Measurements from ENCODE around the gene PRSS12.

Gene PRSS12

DNA sequence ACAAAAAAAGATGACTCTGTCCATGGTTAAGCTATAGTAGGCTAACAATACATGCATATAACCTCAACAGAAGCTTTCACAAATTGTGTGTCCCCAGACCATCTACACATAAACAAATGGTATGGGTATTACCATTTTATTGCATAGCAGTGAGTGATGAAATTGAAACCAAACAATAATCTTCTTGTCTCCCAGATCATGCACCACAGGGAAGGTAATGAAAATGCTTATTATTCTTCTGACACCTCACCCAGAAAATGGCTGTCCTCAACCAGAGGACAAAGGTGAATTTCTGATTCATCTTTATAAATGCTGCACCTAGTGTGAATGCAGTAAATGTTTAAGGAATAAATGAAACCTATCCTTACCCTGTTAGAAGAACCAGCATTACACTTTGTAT is 8.0 kb downstream of the PRSS12 start:
- POLR2A ChIA-PET = no interaction called here
- CTCF ChIA-PET = interaction anchor here (0.5 kb wide), 1 partner anchor 24 kb away, joined by 3 read pairs; no protein-coding TSS in a partner anchor
- TF ChIP-seq LEF1 (IDR thresholded peaks at IDR 0.05; ENCODE audit: borderline replicate concordance) = no peak
- TF ChIP-seq, protein P1, sequence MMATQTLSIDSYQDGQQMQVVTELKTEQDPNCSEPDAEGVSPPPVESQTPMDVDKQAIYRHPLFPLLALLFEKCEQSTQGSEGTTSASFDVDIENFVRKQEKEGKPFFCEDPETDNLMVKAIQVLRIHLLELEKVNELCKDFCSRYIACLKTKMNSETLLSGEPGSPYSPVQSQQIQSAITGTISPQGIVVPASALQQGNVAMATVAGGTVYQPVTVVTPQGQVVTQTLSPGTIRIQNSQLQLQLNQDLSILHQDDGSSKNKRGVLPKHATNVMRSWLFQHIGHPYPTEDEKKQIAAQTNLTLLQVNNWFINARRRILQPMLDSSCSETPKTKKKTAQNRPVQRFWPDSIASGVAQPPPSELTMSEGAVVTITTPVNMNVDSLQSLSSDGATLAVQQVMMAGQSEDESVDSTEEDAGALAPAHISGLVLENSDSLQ (IDR thresholded peaks at IDR 0.05) = peak; percentile 67
- no peak for TF ChIP-seq FOXK2 (IDR thresholded peaks at IDR 0.05)
- DNase-seq (ENCODE audit: extremely low spot score) = no peak

DNA sequence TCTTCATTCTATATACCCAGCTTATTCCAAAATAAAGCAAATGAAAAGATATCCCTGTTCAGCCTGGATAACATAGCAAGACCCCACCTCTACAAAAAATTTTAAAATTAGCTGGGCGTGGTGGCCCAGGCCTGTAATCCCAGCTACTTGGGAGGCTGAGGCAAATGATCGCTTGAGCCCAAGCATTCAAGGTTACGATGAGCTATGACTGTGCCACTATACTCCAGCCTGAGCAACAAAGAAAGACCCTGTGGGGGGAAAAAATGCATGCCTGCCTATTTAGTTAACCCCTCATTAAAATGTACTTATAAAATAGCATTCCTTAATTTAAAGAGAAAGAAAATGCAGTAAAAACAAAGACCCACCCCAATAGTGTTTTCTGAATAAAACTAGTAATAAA is 9.3 kb downstream of the PRSS12 start:
- CTCF ChIA-PET = interaction anchor here (0.6 to 3.2 kb wide), 3 partner anchors 9 to 369 kb away, joined by 3 to 19 read pairs (median 5); partner anchors contain the start of gene PRSS12
- TF ChIP-seq LEF1 (IDR thresholded peaks at IDR 0.05; ENCODE audit: borderline replicate concordance) (no peak), SP1 (IDR thresholded peaks at IDR 0.05) (no peak), SUZ12 (IDR thresholded peaks at IDR 0.05) (no peak), BHLHE40 (IDR thresholded peaks at IDR 0.05; ENCODE audit: borderline replicate concordance) (no peak), NFRKB (IDR thresholded peaks at IDR 0.05) (no peak), CTBP1 (IDR thresholded peaks at IDR 0.05; ENCODE audit: borderline replicate concordance) (no peak), ELF4 (IDR thresholded peaks at IDR 0.05) (no peak)
- no peak for DNase-seq (ENCODE audit: extremely low spot score)
- POLR2A ChIA-PET = interaction anchor here (0.9 kb wide), 1 partner anchor 10 kb away, joined by 3 read pairs; the partner anchor contains the start of gene PRSS12

- ChIA-PET CTCF (no interaction called here), POLR2A (interaction anchor here (1.0 kb wide), 1 partner anchor 10 kb away, joined by 3 read pairs; no protein-coding TSS in a partner anchor)
- DNase-seq (ENCODE audit: extremely low spot score) = no peak
Measured at GRCh38 chr4:118340109-118340508, 12.7 kb downstream of the PRSS12 start.

DNA sequence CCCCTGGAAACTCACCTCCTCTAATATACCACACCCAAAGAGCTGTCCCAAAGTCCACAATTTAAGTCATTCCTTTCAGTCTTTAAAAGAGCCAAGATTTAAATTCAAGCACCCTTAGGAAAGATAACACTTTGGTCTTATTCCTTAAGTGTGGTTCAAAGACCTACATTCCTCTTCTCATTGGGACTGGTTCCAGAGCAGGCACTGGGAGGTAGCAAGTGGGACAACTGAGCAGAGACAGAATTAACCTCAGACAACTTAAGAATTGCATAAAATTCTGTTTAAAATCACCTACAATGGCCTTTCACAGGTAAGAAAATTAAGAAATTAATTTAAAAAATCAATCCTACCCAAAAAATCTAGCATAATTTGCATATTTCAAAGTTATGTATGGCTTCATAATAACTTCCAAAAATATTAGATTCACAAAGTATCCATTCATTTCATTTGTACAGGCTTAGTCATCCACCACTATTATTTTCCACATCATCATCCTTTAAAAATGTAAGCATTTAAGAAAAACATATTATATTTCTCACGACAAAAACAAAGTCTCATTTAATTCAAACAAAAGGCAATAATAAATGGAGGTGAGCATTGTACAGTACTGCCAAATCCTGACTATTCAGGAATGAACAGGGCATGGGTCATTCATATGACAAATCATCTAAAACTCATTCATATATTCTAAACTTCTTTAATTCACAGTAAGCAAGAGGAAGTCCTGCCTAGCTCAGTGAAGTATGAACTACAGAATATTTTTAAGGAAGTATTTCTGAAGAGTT is 13.6 kb downstream of the PRSS12 start:
- TF ChIP-seq LEF1 (IDR thresholded peaks at IDR 0.05; ENCODE audit: borderline replicate concordance) (no peak), CTBP1 (IDR thresholded peaks at IDR 0.05; ENCODE audit: borderline replicate concordance) (no peak)
- ChIA-PET CTCF (no interaction called here), POLR2A (interaction anchor here (1.0 kb wide), 1 partner anchor 11 kb away, joined by 3 read pairs; no protein-coding TSS in a partner anchor)
- no peak for DNase-seq (ENCODE audit: extremely low spot score)

More at GRCh38 chr4:118340109-118340508, 12.7 kb downstream of the PRSS12 start:
- TF ChIP-seq L3MBTL2 (conservative IDR thresholded peaks at IDR 0.05) (no peak), TARDBP (IDR thresholded peaks at IDR 0.05) (no peak), NFRKB (IDR thresholded peaks at IDR 0.05) (no peak), FOXK2 (IDR thresholded peaks at IDR 0.05) (no peak), CTBP1 (IDR thresholded peaks at IDR 0.05; ENCODE audit: borderline replicate concordance) (no peak), FOXM1 (IDR thresholded peaks at IDR 0.05; ENCODE audit: borderline replicate concordance) (no peak), BHLHE40 (IDR thresholded peaks at IDR 0.05; ENCODE audit: borderline replicate concordance) (no peak), ELF4 (IDR thresholded peaks at IDR 0.05) (no peak), LEF1 (IDR thresholded peaks at IDR 0.05; ENCODE audit: borderline replicate concordance) (no peak), ARNT (IDR thresholded peaks at IDR 0.05) (no peak), HDGF (IDR thresholded peaks at IDR 0.05; ENCODE audit: borderline replicate concordance) (no peak), SUZ12 (IDR thresholded peaks at IDR 0.05) (no peak), FOXA1 (IDR thresholded peaks at IDR 0.05) (no peak), ZNF384 (IDR thresholded peaks at IDR 0.05) (no peak), SP1 (IDR thresholded peaks at IDR 0.05) (no peak)
- TF ChIP-seq, protein P1 (IDR thresholded peaks at IDR 0.05) = no peak

GRCh38 chr4:118338518-118338917 is 14.3 kb downstream of the PRSS12 start:
- CTCF ChIA-PET = no interaction called here
- POLR2A ChIA-PET = interaction anchor here (1.2 kb wide), 1 partner anchor 13 kb away, joined by 3 read pairs; no protein-coding TSS in a partner anchor
- TF ChIP-seq FOXA1 (IDR thresholded peaks at IDR 0.05) (no peak), FOXM1 (IDR thresholded peaks at IDR 0.05; ENCODE audit: borderline replicate concordance) (no peak), NFRKB (IDR thresholded peaks at IDR 0.05) (no peak), ARNT (IDR thresholded peaks at IDR 0.05) (no peak), FOXK2 (IDR thresholded peaks at IDR 0.05) (no peak), TARDBP (IDR thresholded peaks at IDR 0.05) (no peak), BHLHE40 (IDR thresholded peaks at IDR 0.05; ENCODE audit: borderline replicate concordance) (no peak)
- no peak for DNase-seq (ENCODE audit: extremely low spot score)

DNA sequence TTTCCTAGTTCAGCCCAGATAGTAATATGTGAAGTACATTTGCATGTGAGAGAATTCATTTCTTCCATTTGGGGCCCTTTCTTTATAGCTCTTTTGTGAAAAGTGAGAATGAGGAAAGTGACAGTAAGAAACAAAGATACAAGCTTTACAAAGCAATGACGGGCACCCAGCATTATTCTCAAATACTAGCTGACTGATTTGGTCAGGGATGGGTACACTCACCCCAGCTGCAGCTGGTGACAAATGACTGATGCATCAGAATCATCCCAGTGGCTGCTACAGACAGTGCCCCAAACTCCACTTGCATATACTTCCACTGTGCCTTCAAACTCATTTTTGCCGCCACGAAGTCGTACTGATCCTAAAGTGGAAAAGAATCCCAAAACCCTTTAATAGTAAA is 14.8 kb downstream of the PRSS12 start:
- POLR2A ChIA-PET = interaction anchor here (1.2 kb wide), 1 partner anchor 14 kb away, joined by 3 read pairs; no protein-coding TSS in a partner anchor
- TF ChIP-seq SUZ12 (IDR thresholded peaks at IDR 0.05) (no peak), TARDBP (IDR thresholded peaks at IDR 0.05) (no peak)
- no peak for DNase-seq (ENCODE audit: extremely low spot score)
- CTCF ChIA-PET = no interaction called here

DNA sequence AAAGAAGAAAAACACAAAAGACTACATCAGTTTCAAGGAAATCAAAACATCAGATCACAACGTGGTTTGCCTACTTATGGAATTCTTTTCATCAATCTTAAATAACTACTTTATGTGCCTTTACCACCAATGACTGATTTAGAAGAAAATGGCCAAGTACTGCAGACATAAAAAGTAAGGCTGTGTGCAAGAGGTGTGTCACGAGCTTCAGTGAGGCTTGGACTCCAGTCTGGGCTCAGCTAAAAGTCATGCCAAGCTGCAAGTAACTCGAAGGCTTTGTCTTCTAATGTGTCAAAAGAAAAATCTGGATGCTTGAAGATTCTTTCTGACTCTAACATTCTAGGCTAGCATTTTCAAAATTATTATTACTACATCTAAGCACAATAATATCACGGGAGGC is 17.0 kb downstream of the PRSS12 start:
- TF ChIP-seq NFRKB (IDR thresholded peaks at IDR 0.05) (no peak), BHLHE40 (IDR thresholded peaks at IDR 0.05; ENCODE audit: borderline replicate concordance) (no peak)
- ChIA-PET POLR2A (no interaction called here), CTCF (no interaction called here)
- DNase-seq (ENCODE audit: extremely low spot score) = no peak

GRCh38 chr4:118335324-118335723 is 17.5 kb downstream of the PRSS12 start:
- no peak for DNase-seq (ENCODE audit: extremely low spot score)
- ChIA-PET CTCF (no interaction called here), POLR2A (no interaction called here)
- no peak for TF ChIP-seq SUZ12 (IDR thresholded peaks at IDR 0.05)
- TF ChIP-seq ZNF384 (IDR thresholded peaks at IDR 0.05) = no peak
- TF ChIP-seq ELF4 (IDR thresholded peaks at IDR 0.05) = no peak
- TF ChIP-seq FOXK2 (IDR thresholded peaks at IDR 0.05) = no peak
- TF ChIP-seq, protein P1 (IDR thresholded peaks at IDR 0.05) = no peak
- no peak for TF ChIP-seq ARNT (IDR thresholded peaks at IDR 0.05)
- TF ChIP-seq TARDBP (IDR thresholded peaks at IDR 0.05) = no peak
- no peak for TF ChIP-seq BHLHE40 (IDR thresholded peaks at IDR 0.05; ENCODE audit: borderline replicate concordance)
- TF ChIP-seq FOXM1 (IDR thresholded peaks at IDR 0.05; ENCODE audit: borderline replicate concordance) = no peak
- no peak for TF ChIP-seq FOXA1 (IDR thresholded peaks at IDR 0.05)
- TF ChIP-seq SP1 (IDR thresholded peaks at IDR 0.05) = no peak
- no peak for TF ChIP-seq CTBP1 (IDR thresholded peaks at IDR 0.05; ENCODE audit: borderline replicate concordance)
- no peak for TF ChIP-seq HDGF (IDR thresholded peaks at IDR 0.05; ENCODE audit: borderline replicate concordance)
- no peak for TF ChIP-seq L3MBTL2 (conservative IDR thresholded peaks at IDR 0.05)
- TF ChIP-seq LEF1 (IDR thresholded peaks at IDR 0.05; ENCODE audit: borderline replicate concordance) = no peak
- no peak for TF ChIP-seq NFRKB (IDR thresholded peaks at IDR 0.05)

All from HEK293T (cell line).